ENCODE results near the gene TPP1. TPM values are rescaled to one million over a fixed set of nuclear protein-coding genes. Genes with fewer than 3 reads are reported as not detected.
A peak's percentile ranks its signal among the peaks of the same experiment; 100 is the strongest.

TPP1 gene
- total and polyA plus RNA-seq, 4 experiments from 2014 or later = 103 to 198 (median 169) TPM

- Histone ChIP-seq H3K4me1 (ENCODE audit: insufficient read depth, low read length) (peaks cover 22% of the 10 kb centered on the region), H3K27me3 (ENCODE audit: insufficient read depth, low read length) (no peaks in the 10 kb centered on the region), H3K9me3 (ENCODE audit: control insufficient read depth in 1 of 2, low read length in 2 of 2) (no peaks in the 10 kb centered on the region), H3K27ac (ENCODE audit: low read depth, low read length) (no peak overlapping the region), H3K4me3 (ENCODE audit: low read length in 2 of 2) (no peak overlapping the region), H3K36me3 (ENCODE audit: insufficient read depth, low read length) (peaks cover 44% of the 10 kb centered on the region)
- POLR2A ChIA-PET (ENCODE audit: partially characterized antibody) = interaction anchor here (1.4 to 2.3 kb wide), 2 partner anchors 13 to 20 kb away, joined by 4 to 12 read pairs; partner anchors contain the start of genes TAF10 and TPP1
- CTCF ChIA-PET (ENCODE audit: partially characterized antibody) = interaction anchor here (0.9 to 1.2 kb wide), 3 partner anchors 68 to 84 kb away, joined by 3 to 4 read pairs (median 3); partner anchors contain the start of gene MRPL17
- Mint-ChIP-seq H3K27me3 (no peaks in the 10 kb centered on the region), H3K9me3 (no peaks in the 10 kb centered on the region), H3K4me1 (peaks cover 21 to 31% (median 25%) of the 10 kb centered on the region in 4 donors), H3K27ac (peak overlapping the region in 2 of 7 donors; percentile 17 to 37), H3K4me3 (no peak overlapping the region), H3K36me3 (peaks cover 32 to 56% of the 10 kb centered on the region in 2 donors)
- DNase-seq = no peak
- intact Hi-C loops (cut with micrococcal nuclease) = no loop called here
These were observed 19.8 kb downstream of the TPP1 start for GRCh38 chr11:6599449-6599848.

DNA sequence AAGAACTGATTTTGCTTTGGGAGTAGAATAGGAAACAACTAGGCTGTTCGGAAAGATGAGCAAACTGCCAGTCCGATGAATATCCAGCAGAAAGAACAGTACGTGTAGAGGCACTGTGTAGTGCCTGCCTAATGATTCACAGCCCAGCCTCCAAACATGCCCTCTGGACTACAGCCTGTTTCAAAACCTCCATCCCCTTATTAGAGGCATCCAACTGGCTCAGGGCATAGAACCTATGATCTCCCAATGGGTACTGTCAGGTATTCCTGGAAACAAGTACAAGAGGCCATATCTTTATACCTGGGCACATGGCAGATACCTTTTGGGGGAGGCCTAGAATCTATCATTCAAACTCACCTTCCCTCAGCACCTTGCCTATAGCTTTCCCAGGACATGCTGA is 20.7 kb downstream of the TPP1 start:
- Histone ChIP-seq H3K4me1 (ENCODE audit: insufficient read depth, low read length) (peaks cover 25% of the 10 kb centered on the region), H3K27me3 (ENCODE audit: insufficient read depth, low read length) (no peaks in the 10 kb centered on the region), H3K36me3 (ENCODE audit: insufficient read depth, low read length) (peaks cover 44% of the 10 kb centered on the region), H3K4me3 (ENCODE audit: low read length in 2 of 2) (no peak overlapping the region), H3K9me3 (ENCODE audit: control insufficient read depth in 1 of 2, low read length in 2 of 2) (no peaks in the 10 kb centered on the region), H3K27ac (ENCODE audit: low read depth, low read length) (no peak overlapping the region)
- Mint-ChIP-seq H3K9me3 (no peaks in the 10 kb centered on the region), H3K27ac (peak overlapping the region in 2 of 7 donors; percentile 37 to 77), H3K36me3 (peaks cover 39 to 65% of the 10 kb centered on the region in 2 donors), H3K4me1 (peaks cover 30 to 40% (median 34%) of the 10 kb centered on the region in 4 donors), H3K27me3 (no peaks in the 10 kb centered on the region), H3K4me3 (no peak overlapping the region)
- DNase-seq = no peak
- intact Hi-C loops (cut with micrococcal nuclease) = no loop called here
- ChIA-PET CTCF (ENCODE audit: partially characterized antibody) (interaction anchor here (0.9 to 1.2 kb wide), 2 partner anchors 67 to 85 kb away, joined by 3 to 4 read pairs; partner anchors contain the start of gene MRPL17), POLR2A (ENCODE audit: partially characterized antibody) (interaction anchor here (1.4 to 2.3 kb wide), 2 partner anchors 14 to 20 kb away, joined by 4 to 12 read pairs; partner anchors contain the start of genes TAF10 and TPP1)

GRCh38 chr11:6596239-6596877 is 22.9 kb downstream of the TPP1 start:
- peaks cover 25 to 47% (median 35%) of the 10 kb centered on the region in 4 donors for H3K4me1 Mint-ChIP-seq
- POLR2A ChIA-PET (ENCODE audit: partially characterized antibody) = interaction anchor here (1.0 to 2.0 kb wide), 3 partner anchors 16 to 87 kb away, joined by 3 to 7 read pairs (median 6); partner anchors contain the start of genes MRPL17, TAF10 and TPP1

DNA sequence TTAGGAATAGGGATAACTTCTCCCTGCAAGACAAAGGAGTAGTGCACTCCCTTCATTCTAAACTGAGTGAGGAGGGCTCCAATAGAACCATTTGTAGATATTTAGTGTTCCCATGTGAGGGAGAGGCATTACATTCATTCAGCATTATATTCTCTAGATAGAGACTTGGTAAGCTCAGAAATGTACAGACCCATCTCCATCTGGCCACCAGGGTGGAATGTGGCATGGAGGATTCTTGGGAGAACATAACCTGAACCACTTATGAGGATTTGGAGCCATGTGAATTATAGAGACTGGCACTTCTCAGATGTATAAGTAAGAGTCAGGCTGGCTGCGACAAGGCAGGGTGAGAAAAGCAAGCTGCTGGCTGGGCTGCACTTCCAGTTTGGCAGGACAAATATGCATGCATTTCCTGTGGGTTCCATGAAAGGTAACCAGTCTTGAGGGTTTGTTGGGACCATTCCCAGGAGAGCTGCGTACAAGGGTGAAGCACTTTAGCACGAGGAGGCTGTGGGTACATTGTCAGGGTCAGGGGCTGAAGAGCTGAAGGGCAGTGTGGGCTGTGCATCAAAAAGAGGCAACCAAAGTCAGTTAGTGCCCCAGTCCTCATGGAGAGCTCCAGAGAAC is 25.0 kb downstream of the TPP1 start:
- Histone ChIP-seq H3K9me3 (ENCODE audit: control insufficient read depth in 1 of 2, low read length in 2 of 2) (no peaks in the 10 kb centered on the region), H3K27me3 (ENCODE audit: insufficient read depth, low read length) (no peaks in the 10 kb centered on the region), H3K4me1 (ENCODE audit: insufficient read depth, low read length) (peaks cover 4% of the 10 kb centered on the region), H3K4me3 (ENCODE audit: low read length in 2 of 2) (no peak overlapping the region), H3K27ac (ENCODE audit: low read depth, low read length) (no peak overlapping the region), H3K36me3 (ENCODE audit: insufficient read depth, low read length) (peaks cover 18% of the 10 kb centered on the region)
- ChIA-PET POLR2A (ENCODE audit: partially characterized antibody) (interaction anchor here (0.9 to 2.4 kb wide), 5 partner anchors 10 to 89 kb away, joined by 3 to 9 read pairs (median 6); partner anchors contain the start of genes MRPL17, TAF10 and TPP1), CTCF (ENCODE audit: partially characterized antibody) (interaction anchor here (1.1 to 1.8 kb wide), 4 partner anchors 10 to 88 kb away, joined by 3 to 5 read pairs (median 4); partner anchors contain the start of genes MRPL17 and TPP1)
- Mint-ChIP-seq H3K36me3 (peaks cover 39 to 62% of the 10 kb centered on the region in 2 donors), H3K4me1 (peaks cover 24 to 42% (median 30%) of the 10 kb centered on the region in 4 donors), H3K27ac (peak overlapping the region in 3 of 7 donors; percentile 14 to 70 (median 63)), H3K9me3 (no peaks in the 10 kb centered on the region), H3K27me3 (no peaks in the 10 kb centered on the region), H3K4me3 (no peak overlapping the region)
- no peak for DNase-seq
- intact Hi-C loops (cut with micrococcal nuclease) = no loop called here

More at GRCh38 chr11:6596239-6596877, 22.9 kb downstream of the TPP1 start:
- Mint-ChIP-seq H3K4me3 (no peak overlapping the region), H3K9me3 (no peaks in the 10 kb centered on the region), H3K27ac (peak overlapping the region in 2 of 7 donors; percentile 11 to 57), H3K36me3 (peaks cover 46 to 72% of the 10 kb centered on the region in 2 donors), H3K27me3 (no peaks in the 10 kb centered on the region)
- H3K9me3 ChIP-seq (ENCODE audit: control insufficient read depth in 1 of 2, low read length in 2 of 2) = no peaks in the 10 kb centered on the region
- H3K4me3 ChIP-seq (ENCODE audit: low read length in 2 of 2) = no peak overlapping the region
- CTCF ChIA-PET (ENCODE audit: partially characterized antibody) = interaction anchor here (0.9 to 1.3 kb wide), 3 partner anchors 8 to 87 kb away, joined by 3 to 4 read pairs (median 4); partner anchors contain the start of genes ILK and MRPL17
- H3K27me3 ChIP-seq (ENCODE audit: insufficient read depth, low read length) = no peaks in the 10 kb centered on the region
- no peak for DNase-seq
- H3K36me3 ChIP-seq (ENCODE audit: insufficient read depth, low read length) = peaks cover 39% of the 10 kb centered on the region
- no peak overlapping the region for H3K27ac ChIP-seq (ENCODE audit: low read depth, low read length)
- intact Hi-C loops (cut with micrococcal nuclease) = no loop called here
- peaks cover 8% of the 10 kb centered on the region for H3K4me1 ChIP-seq (ENCODE audit: insufficient read depth, low read length)

DNA sequence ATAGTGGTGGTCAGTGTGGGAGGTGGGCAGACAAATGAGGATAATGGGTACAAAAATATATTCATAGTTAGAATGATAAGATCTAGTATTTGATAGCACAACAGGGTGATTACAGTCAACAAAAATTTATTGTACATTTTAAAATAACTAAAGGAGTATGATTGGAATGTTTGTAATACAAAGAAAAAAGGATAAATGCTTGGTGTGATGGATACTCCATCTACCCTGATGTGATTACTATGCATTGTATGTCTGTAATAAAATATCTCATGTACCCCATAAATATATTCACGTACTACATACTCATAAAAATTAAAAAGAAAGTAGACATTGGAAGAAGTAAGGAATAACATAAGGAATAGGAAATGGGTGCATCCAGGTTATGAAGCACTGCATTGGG is 31.2 kb downstream of the TPP1 start:
- no peaks in the 10 kb centered on the region for H3K27me3 ChIP-seq (ENCODE audit: insufficient read depth, low read length)
- no peak overlapping the region for H3K27ac Mint-ChIP-seq
- H3K36me3 Mint-ChIP-seq = peaks cover 33 to 36% of the 10 kb centered on the region in 2 donors
- H3K4me1 ChIP-seq (ENCODE audit: insufficient read depth, low read length) = no peaks in the 10 kb centered on the region
- no peak overlapping the region for H3K27ac ChIP-seq (ENCODE audit: low read depth, low read length)
- H3K4me3 Mint-ChIP-seq = no peak overlapping the region
- peaks cover 0 to 21% (median 20%) of the 10 kb centered on the region in 8 donors for H3K9me3 Mint-ChIP-seq
- H3K4me1 Mint-ChIP-seq = peaks cover 0 to 4% (median 1%) of the 10 kb centered on the region in 4 donors
- POLR2A ChIA-PET (ENCODE audit: partially characterized antibody) = no interaction called here
- intact Hi-C loops (cut with micrococcal nuclease) = no loop called here
- no peaks in the 10 kb centered on the region for H3K27me3 Mint-ChIP-seq
- no peak for DNase-seq
- CTCF ChIA-PET (ENCODE audit: partially characterized antibody) = interaction anchor here (0.9 kb wide), 1 partner anchor 118 kb away, joined by 3 read pairs; no protein-coding TSS in a partner anchor
- peaks cover 0 to 9% of the 10 kb centered on the region in 2 donors for H3K9me3 ChIP-seq (ENCODE audit: control insufficient read depth in 1 of 2, low read length in 2 of 2)
- H3K36me3 ChIP-seq (ENCODE audit: insufficient read depth, low read length) = no peaks in the 10 kb centered on the region
- H3K4me3 ChIP-seq (ENCODE audit: low read length in 2 of 2) = no peak overlapping the region

- ChIA-PET CTCF (ENCODE audit: partially characterized antibody) (interaction anchor here (0.5 to 1.1 kb wide), 4 partner anchors 63 to 239 kb away, joined by 3 read pairs; no protein-coding TSS in a partner anchor), POLR2A (ENCODE audit: partially characterized antibody) (interaction anchor here (1.0 kb wide), 1 partner anchor 24 kb away, joined by 3 read pairs; the partner anchor contains the start of gene TAF10)
- no peak for DNase-seq
- Mint-ChIP-seq H3K4me3 (no peak overlapping the region), H3K27ac (no peak overlapping the region), H3K36me3 (peaks cover 37 to 40% of the 10 kb centered on the region in 2 donors), H3K27me3 (no peaks in the 10 kb centered on the region), H3K9me3 (peaks cover 0 to 27% (median 24%) of the 10 kb centered on the region in 8 donors), H3K4me1 (peaks cover 0 to 2% (median 0%) of the 10 kb centered on the region in 4 donors)
- Histone ChIP-seq H3K27ac (ENCODE audit: low read depth, low read length) (no peak overlapping the region), H3K4me3 (ENCODE audit: low read length in 2 of 2) (no peak overlapping the region), H3K4me1 (ENCODE audit: insufficient read depth, low read length) (no peaks in the 10 kb centered on the region), H3K27me3 (ENCODE audit: insufficient read depth, low read length) (no peaks in the 10 kb centered on the region), H3K9me3 (ENCODE audit: control insufficient read depth in 1 of 2, low read length in 2 of 2) (peaks cover 0 to 10% of the 10 kb centered on the region in 2 donors), H3K36me3 (ENCODE audit: insufficient read depth, low read length) (no peaks in the 10 kb centered on the region)
- intact Hi-C loops (cut with micrococcal nuclease) = no loop called here
These were observed 31.8 kb downstream of the TPP1 start for GRCh38 chr11:6587360-6587953.

All from CD4-positive, alpha-beta memory T cell (primary cell).